ENCODE measurements around the gene RGS19. TPM values are rescaled to one million over a fixed set of nuclear protein-coding genes. Genes with fewer than 3 reads are reported as not detected.
A peak's percentile ranks its signal among the peaks of the same experiment; 100 is the strongest.

Gene RGS19
- total and polyA plus RNA-seq, 3 donors from 2014 or later, result 4.4 to 10.4 (median 7.3) TPM

- Histone ChIP-seq H3K4me1 (no peaks in the 10 kb centered on the region), H3K9me3 (no peaks in the 10 kb centered on the region), H3K36me3 (ENCODE audit: low read depth, missing control alignments) (no peaks in the 10 kb centered on the region), H3K27me3 (no peaks in the 10 kb centered on the region), H3K27ac (no peak overlapping the region), H3K4me3 (no peak overlapping the region)
- no peak for TF ChIP-seq CTCF (IDR thresholded peaks at IDR 0.05)
- TF ChIP-seq POLR2A (IDR thresholded peaks at IDR 0.05), result no peak
- peak; percentile 11 for DNase-seq
- intact Hi-C loops (cut with DNase I; ENCODE audit: low total_unique reads), result no loop called here
- WGBS, 2 donors, result 85 to 89% methylated on average over 13 to 14 of the region's 14 CpGs
Observed at GRCh38 chr20:64114356-64114971, 35.1 kb upstream of the RGS19 start.

GRCh38 chr20:64113796-64114355, 34.6 kb upstream of the RGS19 start:
- intact Hi-C loops (cut with DNase I; ENCODE audit: low total_unique reads), result no loop called here
- peak; percentile 7 for DNase-seq
- 87 to 92% methylated on average over 11 to 13 of the region's 13 CpGs for WGBS, 2 donors
- Histone ChIP-seq H3K27ac (no peak overlapping the region), H3K36me3 (ENCODE audit: low read depth, missing control alignments) (no peaks in the 10 kb centered on the region), H3K4me3 (no peak overlapping the region), H3K4me1 (no peaks in the 10 kb centered on the region), H3K9me3 (no peaks in the 10 kb centered on the region), H3K27me3 (no peaks in the 10 kb centered on the region)
- TF ChIP-seq POLR2A (IDR thresholded peaks at IDR 0.05) (no peak), CTCF (IDR thresholded peaks at IDR 0.05) (no peak)

- no peak for DNase-seq
- intact Hi-C loops (cut with DNase I; ENCODE audit: low total_unique reads), result no loop called here
- no peaks in the 10 kb centered on the region for H3K9me3 ChIP-seq
- no peak for TF ChIP-seq POLR2A (IDR thresholded peaks at IDR 0.05)
- no peak for TF ChIP-seq CTCF (IDR thresholded peaks at IDR 0.05)
- no peak overlapping the region for H3K4me3 ChIP-seq
- 30 to 56% methylated on average over 2 to 6 of the region's 6 CpGs for WGBS, 2 donors
- H3K27ac ChIP-seq, result no peak overlapping the region
- no peaks in the 10 kb centered on the region for H3K4me1 ChIP-seq
- no peaks in the 10 kb centered on the region for H3K27me3 ChIP-seq
- H3K36me3 ChIP-seq (ENCODE audit: low read depth, missing control alignments), result no peaks in the 10 kb centered on the region
Observed at GRCh38 chr20:64113444-64113775, 34.1 kb upstream of the RGS19 start.

- DNase-seq, result peak; percentile 9
- whole genome bisulfite sequencing, 2 donors, result 84 to 88% methylated on average over 5 to 18 of the region's 18 CpGs
- H3K27ac ChIP-seq, result no peak overlapping the region
Observed at GRCh38 chr20:64112691-64113443, 33.5 kb upstream of the RGS19 start.

More at GRCh38 chr20:64112691-64113443, 33.5 kb upstream of the RGS19 start:
- no peak for TF ChIP-seq CTCF (IDR thresholded peaks at IDR 0.05)
- no peak for TF ChIP-seq POLR2A (IDR thresholded peaks at IDR 0.05)
- Histone ChIP-seq H3K4me1 (no peaks in the 10 kb centered on the region), H3K4me3 (no peak overlapping the region), H3K9me3 (no peaks in the 10 kb centered on the region), H3K27me3 (no peaks in the 10 kb centered on the region), H3K36me3 (ENCODE audit: low read depth, missing control alignments) (no peaks in the 10 kb centered on the region)
- intact Hi-C loops (cut with DNase I; ENCODE audit: low total_unique reads), result no loop called here
